Aorta (tissue), 5 donors: ENCODE measurements around the gene PRRC2B. TPM values are rescaled to one million over a fixed set of nuclear protein-coding genes. Genes with fewer than 3 reads are reported as not detected.
"Not testable (repeated sequence)": the region's sequence is repeated elsewhere in the genome, so short reads cannot be mapped to it uniquely, and the experiment has no call there.

Source experiments
- ATAC-seq: fragments of 200-7000 bp; cut with Tn5 transposase; one replicate; pipeline ENCODE4 v1.9.1; 2022; ENCODE audit warnings: moderate library complexity; ENCODE audit not compliant: low FRiP score
- DNase-seq, 2 donors: peaks; one replicate each; pipeline ENCODE4 v3.0.0-alpha.2; 2020
- H3K27ac ChIP-seq, 2 donors: one replicate each; pipeline ENCODE4 v1.5.1; 2013; ENCODE audit warnings: low read length in 2 of 2, mild to moderate bottlenecking in 2 of 2, moderate library complexity in 2 of 2, control low read depth in 1 of 2, inconsistent platforms in 1 of 2, low read depth in 1 of 2
- H3K27me3 ChIP-seq, 2 donors: one replicate each; pipeline ENCODE4 v1.6.1; 2013; ENCODE audit warnings: control low read depth in 1 of 2, low read length in 1 of 2, mild to moderate bottlenecking in 1 of 2, moderate library complexity in 1 of 2; ENCODE audit not compliant: insufficient read depth in 2 of 2, control insufficient read depth in 1 of 2
- H3K36me3 ChIP-seq, 2 donors: one replicate each; pipeline ENCODE4 v1.6.1; 2013; ENCODE audit warnings: control low read depth in 1 of 2, low read length in 1 of 2, mild to moderate bottlenecking in 1 of 2; ENCODE audit not compliant: insufficient read depth in 2 of 2, control insufficient read depth in 1 of 2
- H3K4me1 ChIP-seq, 2 donors: one replicate each; pipeline ENCODE4 v1.6.1; 2013; ENCODE audit warnings: low read length in 2 of 2, control low read depth in 1 of 2, mild to moderate bottlenecking in 1 of 2, moderate library complexity in 1 of 2; ENCODE audit not compliant: insufficient read depth in 2 of 2, control insufficient read depth in 1 of 2
- H3K4me3 ChIP-seq, 2 donors: one replicate each; pipeline ENCODE4 v1.5.1; 2013; ENCODE audit warnings: low read length in 2 of 2, control low read depth in 1 of 2, mild to moderate bottlenecking in 1 of 2
- H3K9me3 ChIP-seq: one replicate; pipeline ENCODE4 v1.6.1; 2013; ENCODE audit warnings: mild to moderate bottlenecking, low read length; ENCODE audit not compliant: control insufficient read depth
- WGBS, 2 donors: extraction: QIAGEN DNeasy Blood & Tissue Kit; methylation state at CpG; one replicate each; pipeline ENCODE4 v1.1.7; 2013; 5-methylcytosine and 5-hydroxymethylcytosine counted together
- intact Hi-C, 2 donors: fragments of 100-400 bp; cut with DNase I; formaldehyde crosslinking; loops; one replicate each; pipeline versions ENCODE4 v1.14.2 to v1.15.0; 2022
- polyA plus RNA-seq, 2 donors: library from polyadenylated mRNA; stranded (reverse); fragments of 200-250 nt; gene quantifications; one replicate each; pipeline ENCODE4 v1.2.3, GENCODE V29; 2013
- total RNA-seq, 2 donors: library from RNA; stranded (reverse); fragmentation: NEBNext Ultra II Directional; extraction: Animal tissue kit (Norgen Biotek cat#: 25700); gene quantifications; one replicate each; pipeline ENCODE4 v1.2.1, GENCODE V29; 2021
- donor health status: healthy with polysubstance abuse.
- donor health status: Bipolar disorder and iron deficiency.
- donor health status: DM: no; HTN: no; CAD: no.
- donor health status: DM: no; HTN: no; CAD: no.
- donor health status: DM: yes; HTN: yes; CAD: no.

PRRC2B gene
- total and polyA plus RNA-seq, 4 donors: 23.9 to 263 (median 125) TPM

DNA sequence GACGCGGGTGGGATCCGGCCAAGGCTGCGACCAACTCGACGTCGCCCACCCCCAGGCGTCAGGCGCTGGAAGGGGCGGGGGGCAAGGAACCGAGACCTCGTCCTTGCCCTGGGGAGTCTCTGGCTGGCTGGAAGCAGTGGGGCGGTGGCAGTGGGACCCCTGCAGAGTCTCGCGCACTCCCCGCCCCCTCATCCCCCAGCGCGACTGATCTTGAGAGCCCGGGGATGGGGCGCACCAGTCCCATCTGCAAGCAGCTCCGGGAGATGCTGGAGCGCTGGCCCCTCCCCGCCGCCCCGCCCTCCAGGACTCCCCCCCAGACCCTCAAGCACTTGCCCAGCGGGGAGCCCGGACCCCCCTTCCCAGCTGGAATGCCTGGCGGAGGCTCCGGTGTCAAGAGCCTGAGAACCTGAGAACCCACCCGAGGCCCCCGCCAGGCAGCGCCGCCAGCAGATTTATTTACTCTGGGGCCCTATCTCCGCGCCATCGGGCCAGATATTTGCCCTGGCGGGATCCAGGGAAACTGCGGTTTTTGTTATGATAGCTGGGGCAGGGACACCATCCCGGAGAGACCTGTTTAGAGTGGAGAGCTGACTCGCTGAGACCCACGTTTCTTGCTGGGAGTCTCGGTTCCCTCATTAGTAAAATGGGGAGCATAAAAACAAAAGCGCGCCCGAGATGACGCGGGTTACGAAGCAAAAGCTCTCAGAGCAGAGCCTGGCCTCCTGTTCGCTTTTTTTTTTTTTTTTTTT is 152.6 kb downstream of the PRRC2B start:
- WGBS, 2 donors: 1% methylated on average over 42 to 49 of the region's 49 CpGs
- Histone ChIP-seq H3K27ac (no peak overlapping the region), H3K36me3 (no peaks in the 10 kb centered on the region), H3K27me3 (no peaks in the 10 kb centered on the region), H3K9me3 (peaks cover 8% of the 10 kb centered on the region), H3K4me1 (no peaks in the 10 kb centered on the region), H3K4me3 (no peak overlapping the region)
- intact Hi-C loops: no loop called here
- DNase-seq (no peak), ATAC-seq (peak; percentile 36)

DNA sequence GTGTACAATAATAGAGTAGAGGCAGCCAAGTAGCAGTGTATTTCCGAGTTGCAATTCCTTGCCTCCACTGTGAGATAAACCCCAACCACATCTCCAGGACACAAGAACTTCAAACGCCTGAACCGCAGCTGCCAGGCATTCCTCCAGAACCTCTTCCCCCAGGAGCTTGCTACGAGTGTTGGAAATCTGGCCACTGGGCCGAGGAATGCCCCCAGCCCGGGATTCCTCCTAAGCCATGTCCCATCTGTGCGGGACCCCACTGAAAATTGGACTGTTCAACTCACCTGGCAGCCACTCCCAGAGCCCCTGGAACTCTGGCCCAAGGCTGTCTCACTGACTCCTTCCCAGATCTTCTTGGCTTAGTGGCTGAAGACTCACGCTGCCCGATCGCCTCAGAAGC is 155.3 kb downstream of the PRRC2B start:
- H3K27me3 ChIP-seq, H3K4me3 ChIP-seq, H3K27ac ChIP-seq, H3K36me3 ChIP-seq, ATAC-seq, H3K9me3 ChIP-seq, intact Hi-C loops, H3K4me1 ChIP-seq: not testable (repeated sequence)
- 93% methylated on average over 10 of the region's 10 CpGs for WGBS, 2 donors
- DNase-seq: peak in 1 of 2 donors; percentile 41

Other genes starting within 250 kb of the PRRC2B start
- 1 to 10 TPM; 4.0 to 6.3 TPM for gene FAM78A, start 117.6 kb upstream of the PRRC2B start, total RNA-seq
- gene FAM78A, start 117.6 kb upstream of the PRRC2B start, polyA plus RNA-seq: 1 to 10 TPM in 1 of 2 donors, under 1 TPM in 1; 0.59 to 2.0 TPM
- gene PLPP7, start 104.4 kb upstream of the PRRC2B start, total RNA-seq: 1 to 10 TPM; 6.6 to 9.5 TPM
- gene PLPP7, start 104.4 kb upstream of the PRRC2B start, polyA plus RNA-seq: 10 to 100 TPM in 1 of 2 donors, 1 to 10 TPM in 1; 5.6 to 11.1 TPM
- gene POMT1, start 108.8 kb downstream of the PRRC2B start, total RNA-seq: 10 to 100 TPM; 22.0 to 33.1 TPM
- 10 to 100 TPM; 10.0 to 97.0 TPM for gene POMT1, start 108.8 kb downstream of the PRRC2B start, polyA plus RNA-seq
- 10 to 100 TPM; 24.5 to 28.3 TPM for gene UCK1, start 137.2 kb downstream of the PRRC2B start, total RNA-seq
- 10 to 100 TPM; 35.7 to 45.7 TPM for gene UCK1, start 137.2 kb downstream of the PRRC2B start, polyA plus RNA-seq
- gene PRRT1B, start 151.4 kb downstream of the PRRC2B start, total RNA-seq: not detected
- not detected for gene PRRT1B, start 151.4 kb downstream of the PRRC2B start, polyA plus RNA-seq